Heart left ventricle (tissue), 16 donors: ENCODE results near the gene PALLD. TPM values are rescaled to one million over a fixed set of nuclear protein-coding genes. Genes with fewer than 3 reads are reported as not detected.

Source experiments
- ATAC-seq, 4 donors: fragments of 200-7000 bp; cut with Tn5 transposase; one replicate each; pipeline ENCODE4 v1.9.1; 2020 to 2022; ENCODE audit warnings: moderate library complexity in 4 of 4, mild to moderate bottlenecking in 3 of 4, moderate number of reproducible peaks in 1 of 4
- DNase-seq, 5 donors: peaks; one replicate each; pipeline ENCODE4 v3.0.0-alpha.2; 2020
- H3K27ac ChIP-seq, 12 donors: fragments of 200-600 bp; sonication (generic) in 4 of 12; one replicate each; pipeline versions ENCODE4 v1.5.0 to v1.8.0; 2016 to 2022; ENCODE audit warnings: mild to moderate bottlenecking in 2 of 12
- H3K27me3 ChIP-seq, 9 donors: fragments of 200-600 bp; sonication (generic) in 2 of 9; one replicate each; pipeline versions ENCODE4 v1.5.1 to v1.8.0; 2016 to 2022; ENCODE audit warnings: mild to moderate bottlenecking in 3 of 9
- H3K36me3 ChIP-seq, 9 donors: fragments of 200-600 bp; sonication (generic) in 2 of 9; one replicate each; pipeline versions ENCODE4 v1.5.0 to v1.8.0; 2018 to 2022; ENCODE audit warnings: mild to moderate bottlenecking in 2 of 9
- H3K4me1 ChIP-seq, 12 donors: fragments of 200-600 bp; sonication (generic) in 4 of 12; one replicate each; pipeline versions ENCODE4 v1.5.0 to v1.8.0; 2016 to 2022; ENCODE audit warnings: mild to moderate bottlenecking in 3 of 12
- H3K4me3 ChIP-seq, 12 donors: fragments of 200-600 bp; sonication (generic) in 4 of 12; one replicate each; pipeline versions ENCODE4 v1.5.0 to v1.8.0; 2017 to 2022; ENCODE audit warnings: mild to moderate bottlenecking in 9 of 12, moderate library complexity in 4 of 12
- H3K9me3 ChIP-seq, 12 donors: fragments of 200-600 bp; sonication (generic) in 4 of 12; one replicate each; pipeline versions ENCODE4 v1.5.0 to v1.8.0; 2016 to 2022; ENCODE audit warnings: mild to moderate bottlenecking in 1 of 12
- POLR2A ChIP-seq, 2 donors: fragments of 450-650 bp; IDR thresholded peaks; one replicate each; pipeline ENCODE4 v1.6.1; 2017; ENCODE audit warnings: antibody characterized with exemption in 2 of 2, mild to moderate bottlenecking in 2 of 2, moderate library complexity in 2 of 2
- WGBS, 4 donors: extraction: QIAGEN DNeasy Blood & Tissue Kit in 2 of 4; methylation state at CpG; one replicate each; pipeline versions ENCODE4 v1.1.5 to v1.1.7; 2013 to 2018; 5-methylcytosine and 5-hydroxymethylcytosine counted together
- intact Hi-C, 10 donors: fragments of 100-400 bp; cut with DNase I; formaldehyde crosslinking; loops; one replicate each; pipeline versions ENCODE4 v1.11.1 to v1.14.2; 2022
- polyA plus RNA-seq, 2 donors: library from polyadenylated mRNA; stranded (reverse); fragments of 200-250 nt; gene quantifications; one replicate each; pipeline ENCODE4 v1.2.3, GENCODE V29; 2013
- total RNA-seq, 9 donors: library from RNA; depleted of rRNA in 2 of 9; stranded (reverse); fragments of >200 nt in 2 of 9; fragmentation: NEBNext Ultra II Directional in 3 of 9; extraction: Animal tissue kit (Norgen Biotek cat#: 25700) in 3 of 9; gene quantifications; one replicate each; pipeline versions ENCODE4 v1.1.0 to v1.2.4, GENCODE V29; 2016 to 2023
- TF ChIP-seq, protein P1 (sequence below), 12 donors: fragments of 200-600 bp; sonication (generic) in 4 of 12; IDR thresholded peaks; one replicate each; pipeline versions ENCODE4 v1.5.0 to v1.8.0; 2018 to 2022; ENCODE audit warnings: antibody characterized with exemption in 12 of 12, mild to moderate bottlenecking in 5 of 12
- donor health status: ischemic (EF 13 %, LVEDD 7.1; RV severe dilation, severe dysfunction).
- donor health status: healthy with polysubstance abuse.
- donor health status: DM: no; HTN: yes; CAD: no.
- donor health status: DM: no; HTN: no; CAD: no.
- donor health status: ischemic (EF 25% LVEDD 6.9; RV normal size, moderate dysfunction).
- donor health status: ischemic (EF 25% LVEDD 5.7; RV mildly dilated, moderate dysfunction).
- donor health status: healthy.
- donor health status: DM: yes; HTN: yes; CAD: no.
- donor health status: ischemic (EF 35%, LVEDD 5.7; RV mildly dilated, moderate dysfunction).
- donor health status: nonischemic (EF 11% LVEDD 7.7; RV severe dilation, severe dysfunction).
- donor health status: DM: yes; HTN: yes; CAD: no.
- donor health status: PGD.
- donor health status: ischemic (EF 29% LVEDD 5.4; RV normal size, mild dysfunction).
- donor health status: nonischemic (EF 23%, LVEDD 6.1; RV moderate dilation, normal function).

PALLD gene
- total and polyA plus RNA-seq, 11 donors = 193 to 1,428 (median 1,015) TPM

DNA sequence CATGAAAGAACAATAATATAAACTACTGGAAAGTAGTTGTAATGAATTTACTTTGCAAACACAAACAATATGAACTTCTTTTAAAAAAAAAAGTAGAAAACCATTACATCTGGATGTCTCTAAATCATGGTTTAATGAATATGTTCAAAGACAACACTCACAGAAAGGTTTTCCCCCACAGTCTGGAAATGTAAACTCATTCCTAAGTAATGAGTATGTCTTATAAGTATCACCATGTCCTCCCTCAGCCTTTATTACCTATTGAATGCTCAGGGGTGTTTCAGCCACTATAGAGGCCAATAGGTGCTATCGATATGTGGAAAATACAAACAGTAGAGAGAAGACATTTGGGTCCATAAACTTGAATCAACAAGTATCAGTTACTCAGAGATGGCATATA lies 186.7 kb downstream of the PALLD start:
- Histone ChIP-seq H3K27ac (no peak overlapping the region), H3K36me3 (peaks cover 0 to 71% (median 5%) of the 10 kb centered on the region in 9 donors), H3K4me1 (peaks cover 0 to 16% (median 0%) of the 10 kb centered on the region in 12 donors), H3K4me3 (no peak overlapping the region), H3K9me3 (no peaks in the 10 kb centered on the region), H3K27me3 (no peaks in the 10 kb centered on the region)
- DNase-seq (no peak), ATAC-seq (no peak)
- TF ChIP-seq, protein P1, sequence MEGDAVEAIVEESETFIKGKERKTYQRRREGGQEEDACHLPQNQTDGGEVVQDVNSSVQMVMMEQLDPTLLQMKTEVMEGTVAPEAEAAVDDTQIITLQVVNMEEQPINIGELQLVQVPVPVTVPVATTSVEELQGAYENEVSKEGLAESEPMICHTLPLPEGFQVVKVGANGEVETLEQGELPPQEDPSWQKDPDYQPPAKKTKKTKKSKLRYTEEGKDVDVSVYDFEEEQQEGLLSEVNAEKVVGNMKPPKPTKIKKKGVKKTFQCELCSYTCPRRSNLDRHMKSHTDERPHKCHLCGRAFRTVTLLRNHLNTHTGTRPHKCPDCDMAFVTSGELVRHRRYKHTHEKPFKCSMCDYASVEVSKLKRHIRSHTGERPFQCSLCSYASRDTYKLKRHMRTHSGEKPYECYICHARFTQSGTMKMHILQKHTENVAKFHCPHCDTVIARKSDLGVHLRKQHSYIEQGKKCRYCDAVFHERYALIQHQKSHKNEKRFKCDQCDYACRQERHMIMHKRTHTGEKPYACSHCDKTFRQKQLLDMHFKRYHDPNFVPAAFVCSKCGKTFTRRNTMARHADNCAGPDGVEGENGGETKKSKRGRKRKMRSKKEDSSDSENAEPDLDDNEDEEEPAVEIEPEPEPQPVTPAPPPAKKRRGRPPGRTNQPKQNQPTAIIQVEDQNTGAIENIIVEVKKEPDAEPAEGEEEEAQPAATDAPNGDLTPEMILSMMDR (IDR thresholded peaks at IDR 0.05) = no peak
- no peak for TF ChIP-seq POLR2A (IDR thresholded peaks at IDR 0.05)
- intact Hi-C loops = loop anchor here in 5 of 10 donors (10.0 kb wide), 1 partner anchor 99 kb away; no protein-coding TSS in a partner anchor
- WGBS, 4 donors = 91 to 98% (median 96%) methylated on average over 1 of the region's 1 CpG

DNA sequence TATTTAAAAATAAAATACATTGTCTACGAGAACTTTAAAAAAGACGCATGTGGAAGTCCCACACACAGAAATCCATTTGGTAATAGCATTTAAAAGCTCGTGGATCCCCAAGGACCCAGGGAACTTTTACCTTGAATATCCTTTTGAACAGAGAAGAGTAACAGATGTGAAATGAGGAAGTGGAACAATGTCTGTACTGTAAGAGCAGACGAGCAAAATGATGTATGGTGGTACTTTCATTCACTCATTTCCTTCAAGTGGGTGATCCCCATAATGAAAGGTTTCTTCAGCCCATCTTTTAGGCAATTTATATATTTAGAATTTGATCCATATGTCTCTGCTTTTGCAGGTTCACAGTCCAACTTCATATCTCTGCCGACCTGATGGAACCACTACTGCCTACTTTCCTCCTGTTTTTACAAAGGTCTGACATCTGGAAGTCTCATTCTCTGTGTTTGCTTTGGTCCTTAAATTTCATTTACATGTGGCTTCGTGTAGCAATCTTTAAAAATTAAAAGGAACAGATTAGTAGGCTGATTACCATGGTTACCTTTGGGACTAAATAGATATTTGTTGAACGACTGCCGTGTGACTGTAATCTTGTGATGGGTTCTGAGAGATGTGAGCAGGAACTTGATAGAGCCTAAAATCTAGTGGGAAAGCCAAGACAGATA lies 188.4 kb downstream of the PALLD start:
- TF ChIP-seq, protein P1 (IDR thresholded peaks at IDR 0.05) = no peak
- TF ChIP-seq POLR2A (IDR thresholded peaks at IDR 0.05) = no peak
- 53 to 64% (median 58%) methylated on average over 8 of the region's 8 CpGs for WGBS, 4 donors
- Histone ChIP-seq H3K36me3 (peaks cover 0 to 75% (median 5%) of the 10 kb centered on the region in 9 donors), H3K27me3 (no peaks in the 10 kb centered on the region), H3K9me3 (no peaks in the 10 kb centered on the region), H3K4me1 (peaks cover 0 to 18% (median 0%) of the 10 kb centered on the region in 12 donors), H3K4me3 (no peak overlapping the region), H3K27ac (no peak overlapping the region)
- ATAC-seq (peak in 1 of 4 donors; percentile 58), DNase-seq (no peak)
- intact Hi-C loops = loop anchor here in 6 of 10 donors (5.0 to 10.0 kb wide), 2 partner anchors 98 to 100 kb away; no protein-coding TSS in a partner anchor

DNA sequence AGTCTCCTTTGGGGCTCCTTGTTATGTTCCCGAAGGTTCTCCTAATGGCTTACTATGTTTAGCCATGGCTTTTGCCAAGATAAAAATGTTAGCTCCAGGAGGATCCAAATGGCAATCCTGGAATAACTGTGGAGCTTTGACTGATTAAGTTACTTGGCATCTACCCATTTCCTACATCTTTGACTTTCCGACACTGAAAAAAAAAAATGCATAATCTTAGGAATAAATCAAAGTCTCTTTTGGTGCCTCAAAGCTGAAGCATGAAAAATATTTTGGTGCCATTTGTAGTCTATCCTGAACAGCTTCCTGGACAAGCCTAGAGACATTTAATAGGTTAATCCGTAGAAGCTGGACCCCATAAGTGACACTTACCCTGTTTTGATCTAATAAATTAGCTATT lies 191.7 kb downstream of the PALLD start:
- TF ChIP-seq, protein P1 (IDR thresholded peaks at IDR 0.05) = no peak
- no peak for TF ChIP-seq POLR2A (IDR thresholded peaks at IDR 0.05)
- intact Hi-C loops = loop anchor here in 6 of 10 donors (5.0 to 10.0 kb wide), 2 partner anchors 101 to 104 kb away; no protein-coding TSS in a partner anchor
- Histone ChIP-seq H3K9me3 (no peaks in the 10 kb centered on the region), H3K27ac (peak overlapping the region in 2 of 12 donors; percentile 28 to 35), H3K4me1 (peaks cover 0 to 33% (median 0%) of the 10 kb centered on the region in 12 donors), H3K36me3 (peaks cover 0 to 74% (median 5%) of the 10 kb centered on the region in 9 donors), H3K4me3 (no peak overlapping the region), H3K27me3 (no peaks in the 10 kb centered on the region)
- DNase-seq = no peak
- WGBS, 4 donors = 51 to 57% (median 55%) methylated on average over 3 of the region's 3 CpGs
- peak in 1 of 4 donors; percentile 23 for ATAC-seq

DNA sequence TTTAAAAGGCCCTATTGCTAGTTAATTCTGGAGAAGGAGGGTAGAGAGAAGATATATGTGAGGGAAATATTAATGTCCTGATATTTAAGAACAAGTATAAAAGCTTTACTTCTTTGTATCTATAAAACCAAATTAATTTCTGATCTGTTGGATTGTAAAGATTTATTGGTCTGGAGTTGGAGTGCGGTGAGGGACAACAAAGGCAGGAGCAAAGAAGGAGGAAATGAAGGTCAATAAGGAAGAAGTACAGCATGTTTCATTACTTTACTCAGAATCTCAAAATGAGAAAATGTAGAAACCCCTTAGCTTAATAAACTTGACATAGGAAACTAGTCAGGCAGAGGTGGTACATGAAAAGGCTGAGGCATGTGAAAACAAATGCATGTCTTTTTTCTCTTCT lies 192.9 kb downstream of the PALLD start:
- TF ChIP-seq, protein P1 (IDR thresholded peaks at IDR 0.05) = no peak
- no peak for TF ChIP-seq POLR2A (IDR thresholded peaks at IDR 0.05)
- DNase-seq = no peak
- no peak overlapping the region for H3K4me3 ChIP-seq
- peaks cover 0 to 39% (median 3%) of the 10 kb centered on the region in 12 donors for H3K4me1 ChIP-seq
- no peaks in the 10 kb centered on the region for H3K27me3 ChIP-seq
- intact Hi-C loops = loop anchor here in 8 of 10 donors (5.0 to 10.0 kb wide), 3 partner anchors 102 to 175 kb away; no protein-coding TSS in a partner anchor
- no peak overlapping the region for H3K27ac ChIP-seq
- peaks cover 0 to 74% (median 0%) of the 10 kb centered on the region in 9 donors for H3K36me3 ChIP-seq
- no peaks in the 10 kb centered on the region for H3K9me3 ChIP-seq
- ATAC-seq = no peak
- 95 to 99% (median 96%) methylated on average over 1 of the region's 1 CpG for WGBS, 4 donors
